ENCODE measurements around the gene ATG9A.

- TF ChIP-seq CTCF (conservative IDR thresholded peaks at IDR 0.05 in 1 of 2, IDR thresholded peaks at IDR 0.05 in 1 of 2; ENCODE audit: extremely low read depth in 1 of 2, insufficient read depth in 1 of 2, low read depth in 1 of 2, low read length in 2 of 2), result no peak
- TF ChIP-seq EZH2 (IDR thresholded peaks at IDR 0.05; ENCODE audit: borderline replicate concordance, low read length), result no peak
Measured at GRCh38 chr2:219181531-219181930, 47.9 kb downstream of the ATG9A start.
